ACC112 (cell line): ENCODE results near the gene PTPRC.
A peak's percentile ranks its signal among the peaks of the same experiment; 100 is the strongest.

Experiments
- H2AFZ ChIP-seq: fragments of 200-600 bp; sonication (generic); one replicate; pipeline ENCODE4 v1.6.0; 2017; ENCODE audit warnings: antibody characterized with exemption, low read length; ENCODE audit not compliant: unreplicated experiment
- H3K27ac ChIP-seq: fragments of 200-600 bp; sonication (generic); 2 replicates; pipeline ENCODE4 v1.5.1; 2014; ENCODE audit warnings: low read depth, mild to moderate bottlenecking, antibody characterized with exemption, low read length, moderate library complexity
- H3K27me3 ChIP-seq: fragments of 200-600 bp; sonication (generic); 2 replicates; pipeline ENCODE4 v1.6.1; 2014; ENCODE audit warnings: mild to moderate bottlenecking, antibody characterized with exemption, low read length, moderate library complexity, mixed read lengths; ENCODE audit not compliant: insufficient read depth
- H3K36me3 ChIP-seq: fragments of 200-600 bp; sonication (generic); 2 replicates; pipeline ENCODE4 v1.6.1; 2016; ENCODE audit warnings: mild to moderate bottlenecking, antibody characterized with exemption, low read length, moderate library complexity, mixed read lengths; ENCODE audit not compliant: insufficient read depth
- H3K4me1 ChIP-seq: fragments of 200-600 bp; sonication (generic); one replicate; pipeline ENCODE4 v1.6.1; 2016; ENCODE audit warnings: low read length, mixed read lengths; ENCODE audit not compliant: insufficient read depth, unreplicated experiment, control insufficient read depth
- H3K4me3 ChIP-seq: fragments of 200-600 bp; sonication (generic); 2 replicates; pipeline ENCODE4 v1.5.1; 2014; ENCODE audit warnings: mild to moderate bottlenecking, low read depth, low read length
- H3K79me2 ChIP-seq: fragments of 200-600 bp; sonication (generic); one replicate; pipeline ENCODE4 v1.6.0; 2016; ENCODE audit warnings: low read length; ENCODE audit not compliant: control insufficient read depth, unreplicated experiment, insufficient read depth

The PTPRC gene

DNA sequence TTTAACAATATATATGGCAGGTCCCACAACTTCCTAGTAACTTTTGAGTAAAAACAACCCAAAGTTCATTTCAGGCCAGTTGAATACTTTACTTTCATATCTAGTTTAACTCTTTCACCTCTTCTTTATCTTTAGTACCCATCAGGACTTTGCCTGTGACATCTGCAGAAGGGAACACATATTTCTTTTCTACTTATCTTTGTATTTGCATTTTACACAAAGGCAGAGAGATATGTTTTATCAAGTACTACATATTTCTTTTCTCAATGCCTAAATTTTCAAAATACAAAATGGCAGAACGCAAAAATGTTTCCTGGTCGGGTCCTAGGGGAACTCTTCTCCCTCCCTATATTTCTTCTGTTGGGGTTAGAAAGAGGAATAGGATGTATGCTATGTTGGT lies 6.8 kb upstream of the PTPRC start:
- Histone ChIP-seq H3K27me3 (no peaks in the 10 kb centered on the region), H3K27ac (no peak overlapping the region), H3K79me2 (no peaks in the 10 kb centered on the region), H2AFZ (no peak overlapping the region), H3K36me3 (no peaks in the 10 kb centered on the region), H3K4me1 (peaks cover 3% of the 10 kb centered on the region), H3K4me3 (no peak overlapping the region)

DNA sequence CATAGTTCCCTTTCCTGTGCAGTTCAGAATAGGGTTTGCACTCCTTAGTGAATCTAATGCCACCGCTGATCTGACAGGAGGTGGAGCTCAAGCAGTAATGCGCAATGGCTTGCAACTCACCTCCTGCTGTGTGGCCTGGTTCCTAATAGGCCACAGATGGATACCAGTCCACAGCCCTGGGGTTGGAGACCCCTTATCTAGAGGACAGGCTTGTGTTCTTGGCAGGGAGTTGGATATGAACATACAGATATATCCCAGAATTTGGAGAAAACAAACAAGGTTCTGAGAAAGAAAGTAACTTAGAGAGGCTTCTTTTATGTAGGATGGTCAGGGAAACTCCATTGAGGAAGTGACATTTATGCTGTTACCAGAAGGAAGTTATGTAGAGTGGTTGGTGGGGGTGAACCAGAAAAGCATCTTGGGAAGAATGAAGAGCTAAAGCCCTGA lies 5.1 kb upstream of the PTPRC start:
- Histone ChIP-seq H3K36me3 (no peaks in the 10 kb centered on the region), H3K4me1 (no peaks in the 10 kb centered on the region), H3K4me3 (no peak overlapping the region), H3K79me2 (no peaks in the 10 kb centered on the region), H3K27me3 (no peaks in the 10 kb centered on the region), H3K27ac (no peak overlapping the region), H2AFZ (no peak overlapping the region)

GRCh38 chr1:198635964-198636363 lies 2.9 kb upstream of the PTPRC start:
- no peaks in the 10 kb centered on the region for H3K79me2 ChIP-seq
- H2AFZ ChIP-seq = no peak overlapping the region
- no peaks in the 10 kb centered on the region for H3K4me1 ChIP-seq
- H3K27me3 ChIP-seq = no peaks in the 10 kb centered on the region
- no peak overlapping the region for H3K27ac ChIP-seq
- H3K36me3 ChIP-seq = no peaks in the 10 kb centered on the region
- H3K4me3 ChIP-seq = no peak overlapping the region

DNA sequence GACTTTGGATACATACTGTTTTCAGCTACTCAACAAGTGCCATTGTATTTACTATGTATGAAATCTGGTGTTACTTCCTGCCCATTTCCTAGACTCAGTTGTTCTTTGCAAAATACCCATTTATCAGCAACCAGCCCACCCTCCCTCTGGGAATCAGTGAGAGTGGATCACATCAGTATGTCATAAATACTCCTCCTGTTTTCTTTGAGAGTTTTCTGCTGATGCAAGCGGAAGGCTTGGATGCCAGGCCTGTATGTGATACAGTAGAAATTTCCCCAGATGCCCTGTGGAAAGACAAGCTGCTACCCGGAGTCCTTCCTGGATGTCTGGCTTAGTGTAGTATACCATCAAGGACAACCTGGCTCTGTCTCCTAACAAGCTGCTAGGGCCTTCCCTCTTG lies 2.4 kb upstream of the PTPRC start:
- H3K36me3 ChIP-seq = no peaks in the 10 kb centered on the region
- H2AFZ ChIP-seq = no peak overlapping the region
- H3K27ac ChIP-seq = no peak overlapping the region

DNA sequence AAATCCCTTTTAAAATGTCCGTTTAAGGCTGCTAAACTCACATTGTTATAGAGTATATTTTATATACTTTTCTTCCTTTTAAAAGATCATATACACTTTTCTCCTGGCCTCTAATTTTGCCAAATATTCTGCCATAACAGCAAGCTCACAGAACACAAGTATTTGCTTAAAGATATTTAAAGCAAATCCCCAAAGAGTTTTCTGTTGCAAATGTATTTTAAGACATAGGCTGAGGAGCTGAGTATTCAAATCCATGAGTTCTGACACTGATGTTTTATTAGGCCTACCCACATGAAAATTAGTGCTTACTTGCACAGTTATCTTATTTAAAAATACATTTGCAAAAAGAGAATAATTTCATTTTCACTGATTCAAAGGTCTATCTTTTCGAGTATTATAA lies 1.7 kb upstream of the PTPRC start:
- H3K4me3 ChIP-seq = no peak overlapping the region
- peaks cover 9% of the 10 kb centered on the region for H3K4me1 ChIP-seq
- H3K27ac ChIP-seq = no peak overlapping the region
- no peaks in the 10 kb centered on the region for H3K79me2 ChIP-seq
- H3K36me3 ChIP-seq = no peaks in the 10 kb centered on the region
- H3K27me3 ChIP-seq = no peaks in the 10 kb centered on the region
- no peak overlapping the region for H2AFZ ChIP-seq

More for the DNA sequence above, 2.4 kb upstream of the PTPRC start:
- no peaks in the 10 kb centered on the region for H3K27me3 ChIP-seq
- H3K4me1 ChIP-seq = peaks cover 1% of the 10 kb centered on the region
- no peaks in the 10 kb centered on the region for H3K79me2 ChIP-seq
- no peak overlapping the region for H3K4me3 ChIP-seq

- H3K4me3 ChIP-seq = no peak overlapping the region
- no peaks in the 10 kb centered on the region for H3K27me3 ChIP-seq
- H3K4me1 ChIP-seq = peaks cover 9% of the 10 kb centered on the region
- no peak overlapping the region for H2AFZ ChIP-seq
- H3K79me2 ChIP-seq = no peaks in the 10 kb centered on the region
- H3K27ac ChIP-seq = no peak overlapping the region
- no peaks in the 10 kb centered on the region for H3K36me3 ChIP-seq
These were observed 863 bp upstream of the PTPRC start for GRCh38 chr1:198637916-198638437.

GRCh38 chr1:198638441-198638840 lies 399 bp upstream of the PTPRC start:
- no peak overlapping the region for H3K27ac ChIP-seq
- H3K4me3 ChIP-seq = no peak overlapping the region
- H3K27me3 ChIP-seq = no peaks in the 10 kb centered on the region
- H3K36me3 ChIP-seq = no peaks in the 10 kb centered on the region
- H3K79me2 ChIP-seq = no peaks in the 10 kb centered on the region
- peaks cover 9% of the 10 kb centered on the region for H3K4me1 ChIP-seq
- H2AFZ ChIP-seq = no peak overlapping the region

GRCh38 chr1:198639671-198640143 lies 867 bp downstream of the PTPRC start:
- Histone ChIP-seq H3K79me2 (no peaks in the 10 kb centered on the region), H3K4me3 (no peak overlapping the region), H3K27ac (no peak overlapping the region), H3K4me1 (peaks cover 9% of the 10 kb centered on the region), H2AFZ (no peak overlapping the region), H3K36me3 (no peaks in the 10 kb centered on the region), H3K27me3 (no peaks in the 10 kb centered on the region)

- Histone ChIP-seq H3K36me3 (no peaks in the 10 kb centered on the region), H3K79me2 (no peaks in the 10 kb centered on the region), H3K4me1 (peaks cover 9% of the 10 kb centered on the region), H3K4me3 (no peak overlapping the region), H2AFZ (no peak overlapping the region), H3K27me3 (no peaks in the 10 kb centered on the region), H3K27ac (no peak overlapping the region)
These were observed 1.3 kb downstream of the PTPRC start for GRCh38 chr1:198640174-198640573.

DNA sequence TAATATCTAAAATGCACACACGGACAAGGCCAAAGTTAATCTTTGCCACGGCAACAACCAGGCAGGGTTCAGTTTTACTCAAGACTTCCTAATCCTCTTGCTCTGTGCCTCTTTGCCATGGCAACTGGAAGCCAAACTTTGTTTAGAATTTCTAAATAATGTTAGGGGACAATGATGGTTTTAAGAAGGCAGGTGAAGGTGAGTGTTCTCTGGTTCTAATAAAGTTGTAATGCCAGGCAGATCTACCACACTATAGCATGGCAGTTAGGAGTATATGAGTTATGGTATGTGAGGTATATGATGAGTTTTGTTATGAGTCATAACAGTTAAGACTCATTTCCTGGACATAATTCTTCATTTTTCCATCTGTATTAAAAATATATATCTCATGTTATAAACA lies 2.7 kb downstream of the PTPRC start:
- Histone ChIP-seq H3K79me2 (no peaks in the 10 kb centered on the region), H3K27me3 (no peaks in the 10 kb centered on the region), H3K27ac (no peak overlapping the region), H3K4me1 (peaks cover 9% of the 10 kb centered on the region), H2AFZ (peak overlapping the region; percentile 40), H3K36me3 (no peaks in the 10 kb centered on the region), H3K4me3 (no peak overlapping the region)

DNA sequence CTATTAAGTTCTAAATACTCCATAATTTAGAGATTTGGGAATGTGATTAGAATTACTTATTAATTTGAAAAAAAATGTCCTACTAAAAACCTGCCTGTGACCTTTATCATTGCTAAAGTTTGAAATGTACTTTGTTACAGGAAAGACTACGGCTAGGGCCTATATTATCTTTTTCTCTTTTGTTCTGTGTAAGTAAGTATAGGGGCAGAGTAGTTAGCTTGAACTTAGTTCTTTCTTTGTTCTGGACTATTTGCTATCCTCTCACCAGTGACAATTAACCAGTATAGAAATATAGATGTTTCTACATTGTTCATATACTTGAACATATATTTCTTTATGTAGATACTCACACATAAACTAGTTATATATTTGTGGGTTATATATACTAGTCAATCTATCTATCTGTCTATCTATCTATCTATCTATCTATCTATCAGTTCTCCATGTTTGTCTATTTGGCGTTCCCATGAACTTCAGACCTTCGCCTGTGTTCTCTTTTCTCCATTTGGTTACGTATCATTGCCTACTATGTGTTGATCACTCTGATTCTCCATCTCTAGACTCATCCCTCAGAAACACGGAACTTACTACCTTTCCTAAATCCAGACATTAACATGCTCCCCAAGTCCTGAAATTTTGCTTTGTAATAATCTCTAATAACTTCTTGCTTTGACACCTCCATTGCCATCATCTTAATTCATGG lies 3.3 kb downstream of the PTPRC start:
- Histone ChIP-seq H3K79me2 (no peaks in the 10 kb centered on the region), H2AFZ (peak overlapping the region; percentile 59), H3K36me3 (no peaks in the 10 kb centered on the region), H3K27ac (no peak overlapping the region), H3K4me3 (no peak overlapping the region), H3K27me3 (no peaks in the 10 kb centered on the region), H3K4me1 (peaks cover 9% of the 10 kb centered on the region)
